Heart left ventricle (tissue), 13 donors: Measurements from ENCODE around the gene NOVA1.

Source experiments
- CTCF ChIP-seq, 12 donors: fragments of 200-600 bp; sonication (generic) in 4 of 12; IDR thresholded peaks; one replicate each; pipeline versions ENCODE4 v1.5.0 to v1.8.0; 2018 to 2022; ENCODE audit warnings: antibody characterized with exemption in 12 of 12, mild to moderate bottlenecking in 5 of 12
- POLR2A ChIP-seq, 2 donors: fragments of 450-650 bp; IDR thresholded peaks; one replicate each; pipeline ENCODE4 v1.6.1; 2017; ENCODE audit warnings: antibody characterized with exemption in 2 of 2, mild to moderate bottlenecking in 2 of 2, moderate library complexity in 2 of 2
- donor health status: ischemic (EF 13 %, LVEDD 7.1; RV severe dilation, severe dysfunction).
- donor health status: DM: no; HTN: yes; CAD: no.
- donor health status: DM: no; HTN: no; CAD: no.
- donor health status: ischemic (EF 25% LVEDD 6.9; RV normal size, moderate dysfunction).
- donor health status: ischemic (EF 25% LVEDD 5.7; RV mildly dilated, moderate dysfunction).
- donor health status: ischemic (EF 35%, LVEDD 5.7; RV mildly dilated, moderate dysfunction).
- donor health status: nonischemic (EF 11% LVEDD 7.7; RV severe dilation, severe dysfunction).
- donor health status: DM: yes; HTN: yes; CAD: no.
- donor health status: PGD.
- donor health status: ischemic (EF 29% LVEDD 5.4; RV normal size, mild dysfunction).
- donor health status: nonischemic (EF 23%, LVEDD 6.1; RV moderate dilation, normal function).

GRCh38 chr14:26528415-26529182, 69.2 kb downstream of the NOVA1 start:
- TF ChIP-seq POLR2A (IDR thresholded peaks at IDR 0.05) = no peak
- TF ChIP-seq CTCF (IDR thresholded peaks at IDR 0.05) = no peak
